ENCODE results near the gene GPD1.

The GPD1 gene

DNA sequence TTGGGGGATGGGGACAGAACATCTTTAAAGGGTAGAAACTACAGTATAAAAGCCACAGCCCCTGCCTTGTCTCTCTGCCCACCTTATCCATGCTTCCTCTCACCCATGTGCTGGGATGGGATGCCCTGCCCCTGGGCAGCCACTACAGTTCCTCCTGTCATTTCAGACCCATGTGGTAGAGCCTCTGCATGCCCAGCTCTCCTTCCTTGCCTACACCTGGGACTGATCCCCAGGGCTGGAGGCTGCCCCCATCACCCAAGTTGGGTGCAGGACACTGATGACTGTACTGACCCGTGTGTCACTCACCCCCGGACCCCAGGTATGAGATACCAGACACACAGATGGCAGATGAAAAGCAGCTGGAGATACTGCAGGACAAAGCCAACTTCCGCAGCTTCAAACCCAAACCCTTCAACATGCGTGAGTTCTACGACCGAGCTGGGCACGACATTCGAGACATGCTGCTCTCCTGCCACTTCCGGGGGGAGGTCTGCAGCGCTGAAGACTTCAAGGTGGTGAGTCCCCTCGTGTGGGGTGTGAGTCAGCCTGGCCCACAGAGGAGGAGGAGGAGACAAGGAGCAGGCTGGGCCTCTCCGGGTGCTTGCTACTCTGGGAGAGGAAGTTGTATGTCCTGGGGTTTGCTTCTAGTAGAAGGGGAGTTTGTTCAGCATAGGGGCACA, 44.2 kb upstream of the GPD1 start:
- TF ChIP-seq EZH2phosphoT487 (IDR thresholded peaks at IDR 0.05; ENCODE audit: low read depth), result no peak
- TF ChIP-seq, protein P1, sequence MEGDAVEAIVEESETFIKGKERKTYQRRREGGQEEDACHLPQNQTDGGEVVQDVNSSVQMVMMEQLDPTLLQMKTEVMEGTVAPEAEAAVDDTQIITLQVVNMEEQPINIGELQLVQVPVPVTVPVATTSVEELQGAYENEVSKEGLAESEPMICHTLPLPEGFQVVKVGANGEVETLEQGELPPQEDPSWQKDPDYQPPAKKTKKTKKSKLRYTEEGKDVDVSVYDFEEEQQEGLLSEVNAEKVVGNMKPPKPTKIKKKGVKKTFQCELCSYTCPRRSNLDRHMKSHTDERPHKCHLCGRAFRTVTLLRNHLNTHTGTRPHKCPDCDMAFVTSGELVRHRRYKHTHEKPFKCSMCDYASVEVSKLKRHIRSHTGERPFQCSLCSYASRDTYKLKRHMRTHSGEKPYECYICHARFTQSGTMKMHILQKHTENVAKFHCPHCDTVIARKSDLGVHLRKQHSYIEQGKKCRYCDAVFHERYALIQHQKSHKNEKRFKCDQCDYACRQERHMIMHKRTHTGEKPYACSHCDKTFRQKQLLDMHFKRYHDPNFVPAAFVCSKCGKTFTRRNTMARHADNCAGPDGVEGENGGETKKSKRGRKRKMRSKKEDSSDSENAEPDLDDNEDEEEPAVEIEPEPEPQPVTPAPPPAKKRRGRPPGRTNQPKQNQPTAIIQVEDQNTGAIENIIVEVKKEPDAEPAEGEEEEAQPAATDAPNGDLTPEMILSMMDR (IDR thresholded peaks at IDR 0.05; ENCODE audit: low read depth, low read length), result no peak
- Histone ChIP-seq H4K20me1 (ENCODE audit: insufficient read depth, low read length) (no peaks in the 10 kb centered on the region), H3K79me2 (ENCODE audit: low read length) (no peaks in the 10 kb centered on the region), H3K4me2 (ENCODE audit: low read length) (no peak overlapping the region), H3K36me3 (replicated peaks; ENCODE audit: low read depth, low read length) (no peaks in the 10 kb centered on the region), H3K4me3 (ENCODE audit: low read length) (no peak overlapping the region), H3K4me1 (ENCODE audit: low read length) (peaks cover 17% of the 10 kb centered on the region), H3K9me3 (ENCODE audit: insufficient read depth, low read length) (no peaks in the 10 kb centered on the region), H3K27ac (ENCODE audit: low read length) (no peak overlapping the region), H3K27me3 (ENCODE audit: low read depth, low read length) (no peaks in the 10 kb centered on the region), H2AFZ (ENCODE audit: low read depth, low read length) (no peak overlapping the region), H3K9ac (ENCODE audit: low read length) (no peak overlapping the region)

DNA sequence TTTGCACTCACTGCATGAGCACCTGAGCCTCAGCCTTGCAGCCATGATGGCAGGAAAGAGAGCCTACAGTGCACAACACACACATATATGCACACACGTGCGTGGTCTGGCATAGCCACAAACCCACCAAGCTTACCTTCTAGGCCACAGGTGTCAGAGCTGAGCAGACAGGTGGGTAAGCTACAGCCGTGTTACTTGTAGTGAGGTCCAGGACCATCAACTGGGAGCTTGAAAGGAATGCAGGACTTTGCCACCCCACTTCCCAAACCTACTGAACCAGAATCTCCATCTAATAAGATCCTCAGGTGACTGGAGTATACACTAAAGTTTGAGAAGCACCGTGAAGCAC, 43.7 kb upstream of the GPD1 start:
- Histone ChIP-seq H3K4me1 (ENCODE audit: low read length) (peaks cover 17% of the 10 kb centered on the region), H3K79me2 (ENCODE audit: low read length) (no peaks in the 10 kb centered on the region), H3K4me2 (ENCODE audit: low read length) (no peak overlapping the region), H3K27ac (ENCODE audit: low read length) (no peak overlapping the region), H2AFZ (ENCODE audit: low read depth, low read length) (no peak overlapping the region), H3K4me3 (ENCODE audit: low read length) (no peak overlapping the region), H3K27me3 (ENCODE audit: low read depth, low read length) (no peaks in the 10 kb centered on the region), H3K9ac (ENCODE audit: low read length) (no peak overlapping the region), H3K36me3 (replicated peaks; ENCODE audit: low read depth, low read length) (no peaks in the 10 kb centered on the region), H3K9me3 (ENCODE audit: insufficient read depth, low read length) (no peaks in the 10 kb centered on the region), H4K20me1 (ENCODE audit: insufficient read depth, low read length) (no peaks in the 10 kb centered on the region)
- TF ChIP-seq EZH2phosphoT487 (IDR thresholded peaks at IDR 0.05; ENCODE audit: low read depth), result no peak
- TF ChIP-seq, protein P1 (IDR thresholded peaks at IDR 0.05; ENCODE audit: low read depth, low read length), result no peak

DNA sequence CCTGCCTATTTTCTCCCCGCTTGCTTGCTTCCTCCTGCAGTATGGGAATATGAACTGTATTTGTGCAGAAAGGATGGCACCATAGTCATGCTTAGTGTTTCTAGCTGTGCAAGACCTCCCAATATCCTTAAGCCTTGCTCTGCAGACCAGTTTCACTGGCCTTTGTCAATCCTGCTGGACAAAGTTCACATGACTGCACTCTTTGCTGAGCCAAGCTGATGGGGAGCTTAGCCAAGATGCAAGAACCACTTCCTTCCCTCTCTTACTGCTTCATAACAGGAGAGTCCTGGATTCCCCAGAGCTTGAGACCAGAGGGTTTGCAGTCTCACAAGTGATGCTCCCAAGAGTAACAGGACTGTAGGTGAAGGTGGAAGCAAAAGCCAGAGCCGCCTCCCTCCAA, 42.6 kb upstream of the GPD1 start:
- H4K20me1 ChIP-seq (ENCODE audit: insufficient read depth, low read length), result no peaks in the 10 kb centered on the region
- H3K36me3 ChIP-seq (replicated peaks; ENCODE audit: low read depth, low read length), result no peaks in the 10 kb centered on the region
- H3K4me2 ChIP-seq (ENCODE audit: low read length), result no peak overlapping the region
- H3K27me3 ChIP-seq (ENCODE audit: low read depth, low read length), result no peaks in the 10 kb centered on the region
- H3K4me1 ChIP-seq (ENCODE audit: low read length), result peaks cover 14% of the 10 kb centered on the region
- no peaks in the 10 kb centered on the region for H3K9me3 ChIP-seq (ENCODE audit: insufficient read depth, low read length)
- H3K4me3 ChIP-seq (ENCODE audit: low read length), result no peak overlapping the region
- H3K79me2 ChIP-seq (ENCODE audit: low read length), result no peaks in the 10 kb centered on the region
- no peak overlapping the region for H3K9ac ChIP-seq (ENCODE audit: low read length)
- TF ChIP-seq EZH2phosphoT487 (IDR thresholded peaks at IDR 0.05; ENCODE audit: low read depth), result no peak
- H2AFZ ChIP-seq (ENCODE audit: low read depth, low read length), result no peak overlapping the region
- H3K27ac ChIP-seq (ENCODE audit: low read length), result no peak overlapping the region

DNA sequence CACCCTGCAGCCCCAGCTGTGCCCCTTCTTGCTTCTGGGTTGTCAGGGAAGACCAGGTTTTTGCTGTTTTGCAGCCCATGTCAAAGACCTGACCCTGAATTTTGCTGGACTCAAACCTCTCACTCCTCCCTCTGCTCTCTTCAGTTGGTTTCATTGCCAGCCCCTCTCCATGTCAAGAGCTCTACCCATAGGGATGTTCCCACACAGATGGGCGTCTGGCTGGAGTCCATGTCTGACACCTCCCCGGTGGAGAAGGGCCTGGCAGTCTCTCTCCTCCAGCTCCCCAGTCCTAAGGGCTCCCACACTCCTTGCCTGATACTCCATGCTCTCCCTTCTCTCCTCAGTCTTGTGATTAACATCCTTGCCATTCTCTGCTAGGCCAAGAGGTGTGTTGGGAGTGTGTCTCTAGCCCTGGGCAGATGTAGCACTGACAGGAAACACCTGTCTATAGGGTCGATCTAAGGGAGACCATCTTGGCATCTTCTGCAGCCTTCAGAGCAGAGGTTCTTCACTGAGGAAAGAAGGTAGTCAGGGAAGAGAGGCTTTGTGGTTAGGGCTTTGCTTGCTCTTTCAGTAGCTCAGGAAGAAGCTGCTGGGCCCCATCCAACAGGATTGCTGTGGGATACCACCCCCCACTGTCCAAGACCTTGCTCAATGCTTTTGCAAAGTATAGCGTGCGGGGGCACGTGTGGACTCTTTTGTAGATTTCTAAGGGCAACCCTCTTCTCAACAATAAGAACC, 41.7 kb upstream of the GPD1 start:
- Histone ChIP-seq H3K4me3 (ENCODE audit: low read length) (no peak overlapping the region), H3K36me3 (replicated peaks; ENCODE audit: low read depth, low read length) (no peaks in the 10 kb centered on the region), H4K20me1 (ENCODE audit: insufficient read depth, low read length) (no peaks in the 10 kb centered on the region), H3K9ac (ENCODE audit: low read length) (no peak overlapping the region), H3K9me3 (ENCODE audit: insufficient read depth, low read length) (no peaks in the 10 kb centered on the region), H3K27ac (ENCODE audit: low read length) (no peak overlapping the region), H3K27me3 (ENCODE audit: low read depth, low read length) (no peaks in the 10 kb centered on the region), H3K4me1 (ENCODE audit: low read length) (0 out of 2 replicates have a peak, but pooled peaks cover 12% of the 10 kb centered on the region), H3K79me2 (ENCODE audit: low read length) (no peaks in the 10 kb centered on the region), H2AFZ (ENCODE audit: low read depth, low read length) (no peak overlapping the region), H3K4me2 (ENCODE audit: low read length) (no peak overlapping the region)
- TF ChIP-seq, protein P1 (IDR thresholded peaks at IDR 0.05; ENCODE audit: low read depth, low read length), result no peak
- TF ChIP-seq EZH2phosphoT487 (IDR thresholded peaks at IDR 0.05; ENCODE audit: low read depth), result no peak

All from OCI-LY3 (cell line).